Thyroid gland (tissue), 4 donors: ENCODE data around the gene VAMP2.
"Not testable (repeated sequence)": the region's sequence is repeated elsewhere in the genome, so short reads cannot be mapped to it uniquely, and the experiment has no call there.

Source experiments
- POLR2A ChIP-seq, 2 donors: fragments of 450-650 bp; IDR thresholded peaks; one replicate each; pipeline ENCODE4 v1.6.1; 2017; ENCODE audit warnings: antibody characterized with exemption in 2 of 2, mild to moderate bottlenecking in 2 of 2, moderate library complexity in 1 of 2
- TF ChIP-seq, protein P1 (sequence below), 6 experiments: fragments of 200-600 bp in 3 of 6; fragments of 450-650 bp in 3 of 6; sonication (generic) in 3 of 6; IDR thresholded peaks; one replicate each; pipeline ENCODE4 v1.5.1; 2016 to 2019; ENCODE audit warnings: antibody characterized with exemption in 6 of 6, mild to moderate bottlenecking in 2 of 6, inconsistent platforms in 1 of 6, moderate library complexity in 1 of 6

DNA sequence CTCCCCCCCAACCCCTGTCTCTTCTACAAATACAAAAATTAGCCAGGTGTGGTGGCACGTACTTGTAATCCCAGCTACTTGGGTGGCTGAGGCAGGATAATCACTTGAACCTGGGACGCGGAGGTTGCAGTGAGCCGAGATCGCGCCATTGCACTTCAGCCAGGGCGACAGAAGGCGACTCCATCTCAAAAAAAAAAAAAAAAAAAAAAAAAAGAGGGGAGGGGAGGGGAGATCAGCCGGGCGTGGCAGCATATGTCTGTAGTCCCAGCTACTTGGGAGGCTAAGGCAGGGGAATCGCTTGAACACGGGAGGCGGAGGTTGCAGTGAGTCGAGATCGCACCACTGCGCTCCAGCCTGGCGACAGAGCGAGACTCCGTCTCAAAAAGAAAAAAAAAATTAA, 7.4 kb upstream of the VAMP2 start:
- TF ChIP-seq, protein P1, sequence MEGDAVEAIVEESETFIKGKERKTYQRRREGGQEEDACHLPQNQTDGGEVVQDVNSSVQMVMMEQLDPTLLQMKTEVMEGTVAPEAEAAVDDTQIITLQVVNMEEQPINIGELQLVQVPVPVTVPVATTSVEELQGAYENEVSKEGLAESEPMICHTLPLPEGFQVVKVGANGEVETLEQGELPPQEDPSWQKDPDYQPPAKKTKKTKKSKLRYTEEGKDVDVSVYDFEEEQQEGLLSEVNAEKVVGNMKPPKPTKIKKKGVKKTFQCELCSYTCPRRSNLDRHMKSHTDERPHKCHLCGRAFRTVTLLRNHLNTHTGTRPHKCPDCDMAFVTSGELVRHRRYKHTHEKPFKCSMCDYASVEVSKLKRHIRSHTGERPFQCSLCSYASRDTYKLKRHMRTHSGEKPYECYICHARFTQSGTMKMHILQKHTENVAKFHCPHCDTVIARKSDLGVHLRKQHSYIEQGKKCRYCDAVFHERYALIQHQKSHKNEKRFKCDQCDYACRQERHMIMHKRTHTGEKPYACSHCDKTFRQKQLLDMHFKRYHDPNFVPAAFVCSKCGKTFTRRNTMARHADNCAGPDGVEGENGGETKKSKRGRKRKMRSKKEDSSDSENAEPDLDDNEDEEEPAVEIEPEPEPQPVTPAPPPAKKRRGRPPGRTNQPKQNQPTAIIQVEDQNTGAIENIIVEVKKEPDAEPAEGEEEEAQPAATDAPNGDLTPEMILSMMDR (IDR thresholded peaks at IDR 0.05) = not testable (repeated sequence)
- TF ChIP-seq POLR2A (IDR thresholded peaks at IDR 0.05) = not testable (repeated sequence)
